Measurements from ENCODE around the gene ZNF316. TPM values are rescaled to one million over a fixed set of nuclear protein-coding genes. Genes with fewer than 3 reads are reported as not detected.

Gene ZNF316
- total RNA-seq, 1 experiment from 2014 or later = 22.2 TPM

GRCh38 chr7:6700793-6701192 lies 63.7 kb downstream of the ZNF316 start:
- Histone ChIP-seq H3K14ac (ENCODE audit: insufficient read depth, low read length) (no peak overlapping the region), H2AK5ac (ENCODE audit: insufficient read length, low read length) (no peak overlapping the region), H3K27ac (ENCODE audit: insufficient read length, low read depth, low read length) (no peak overlapping the region), H2BK20ac (ENCODE audit: low read depth, low read length, poor library complexity, severe bottlenecking) (no peak overlapping the region), H4K5ac (ENCODE audit: insufficient read length, low read depth, low read length) (no peak overlapping the region), H2BK120ac (ENCODE audit: low read depth, low read length, poor library complexity, severe bottlenecking) (no peak overlapping the region), H3K23me2 (ENCODE audit: insufficient read length, low read depth, low read length, poor library complexity, severe bottlenecking) (peaks cover 1% of the 10 kb centered on the region), H3K9ac (ENCODE audit: extremely low read depth, insufficient read length, low read length) (no peak overlapping the region), H3K23ac (ENCODE audit: insufficient read length, low read depth, low read length) (no peak overlapping the region), H3K4ac (ENCODE audit: low read depth, low read length) (no peak overlapping the region), H2AFZ (ENCODE audit: low read length) (no peak overlapping the region), H2BK5ac (ENCODE audit: insufficient read length, low read length) (no peak overlapping the region), H3K4me1 (ENCODE audit: insufficient read depth, low read length) (no peaks in the 10 kb centered on the region), H3K27me3 (ENCODE audit: insufficient read depth, low read length) (no peaks in the 10 kb centered on the region), H3K79me2 (ENCODE audit: insufficient read depth, low read length) (peaks cover 27% of the 10 kb centered on the region; the same call in 1 of the 2 replicates), H3K4me2 (ENCODE audit: insufficient read depth, insufficient read length, low read length) (no peak overlapping the region), H2BK12ac (ENCODE audit: insufficient read length, low read depth, low read length) (no peak overlapping the region), H3K56ac (ENCODE audit: insufficient read length, low read depth, low read length) (no peak overlapping the region), H3K9me3 (ENCODE audit: control insufficient read depth, low read depth, low read length) (peaks cover 36% of the 10 kb centered on the region), H3K79me1 (ENCODE audit: insufficient read depth, low read depth, low read length, poor library complexity, severe bottlenecking) (peaks cover 12% of the 10 kb centered on the region), H3K18ac (ENCODE audit: insufficient read length, low read depth, low read length) (no peak overlapping the region), H4K8ac (replicated peaks; ENCODE audit: insufficient read length, low read depth, low read length) (no peak overlapping the region), H3T11ph (ENCODE audit: low read length) (no peak overlapping the region), H4K20me1 (ENCODE audit: control insufficient read depth, insufficient read depth, insufficient read length) (peaks cover 2% of the 10 kb centered on the region), H2BK15ac (ENCODE audit: low read depth, low read length) (no peak overlapping the region), H4K91ac (ENCODE audit: insufficient read length, low read depth, low read length) (no peak overlapping the region)
- peaks cover 24 to 64% (median 62%) of the 10 kb centered on the region in 3 experiments for H3K36me3 Mint-ChIP-seq (ENCODE audit: insufficient read depth in 1 of 3, low read depth in 3 of 3)
- H3K27ac Mint-ChIP-seq = no peak overlapping the region
- H3K9me3 Mint-ChIP-seq = peaks cover 32 to 62% of the 10 kb centered on the region in 2 experiments
- H3K4me1 Mint-ChIP-seq = peaks cover 9 to 14% of the 10 kb centered on the region in 2 experiments
- no peaks in the 10 kb centered on the region for H3K27me3 Mint-ChIP-seq (ENCODE audit: low read depth)
- DNase-seq = no peak
- H3K4me3 Mint-ChIP-seq = no peak overlapping the region
- TF ChIP-seq CTCF (conservative IDR thresholded peaks at IDR 0.05) = no peak
- WGBS (ENCODE audit: extremely low coverage, insufficient read length, low lambda C conversion rate) = no CpG with 5 or more reads among the region's 5 CpGs
